HEK293T (cell line): ENCODE data around the gene SIK1.
"Not testable (repeated sequence)": the region's sequence is repeated elsewhere in the genome, so short reads cannot be mapped to it uniquely, and the experiment has no call there.

ENCODE experiments used
- BHLHE40 ChIP-seq: fragments of 450-650 bp; IDR thresholded peaks from 2 replicates; pipeline ENCODE4 v1.6.1; 2016; ENCODE audit warnings: mild to moderate bottlenecking, moderate library complexity, borderline replicate concordance
- FOXA1 ChIP-seq: fragments of 450-650 bp; IDR thresholded peaks from 2 replicates; pipeline ENCODE4 v1.6.1; 2016; ENCODE audit warnings: mild to moderate bottlenecking
- FOXK2 ChIP-seq: fragments of 450-650 bp; IDR thresholded peaks from 2 replicates; pipeline ENCODE4 v1.6.1; 2016; ENCODE audit warnings: mild to moderate bottlenecking

- not testable (repeated sequence) for TF ChIP-seq FOXA1, FOXK2, BHLHE40
Measured at GRCh38 chr21:43447353-43447977, 20.5 kb upstream of the SIK1 start.
